K562 (cell line): ENCODE data around the gene CRKL. TPM values are rescaled to one million over a fixed set of nuclear protein-coding genes. Genes with fewer than 3 reads are reported as not detected.
A peak's percentile ranks its signal among the peaks of the same experiment; 100 is the strongest.

ENCODE experiments used
- ARID4B ChIP-seq: sonication (generic); formaldehyde crosslinking; IDR thresholded peaks from 2 replicates; pipeline ENCODE4 v1.8.0; 2022; ENCODE audit warnings: mild to moderate bottlenecking, missing genetic modification reagents
- BRCA1 ChIP-seq, 2 experiments: fragments of 450-650 bp in 1 of 2; sonication (generic) in 1 of 2; formaldehyde crosslinking in 1 of 2; IDR thresholded peaks; 2 replicates each; pipeline versions ENCODE4 v1.5.0 to v1.6.1; 2017 to 2020; ENCODE audit warnings: mild to moderate bottlenecking in 1 of 2, missing genetic modification reagents in 1 of 2
- LARP7 ChIP-seq: fragments of 450-650 bp; IDR thresholded peaks from 2 replicates; pipeline ENCODE4 v1.6.1; 2016
- MBD2 ChIP-seq: sonication (generic); IDR thresholded peaks from 2 replicates; pipeline ENCODE4 v1.6.1; 2016; ENCODE audit warnings: low read depth, borderline replicate concordance
- NBN ChIP-seq: fragments of 450-650 bp; IDR thresholded peaks from 2 replicates; pipeline ENCODE4 v1.6.1; 2016; ENCODE audit warnings: low read depth, mild to moderate bottlenecking
- NR0B1 ChIP-seq: fragments of 450-650 bp; IDR thresholded peaks from one replicate; pipeline ENCODE4 v1.6.1; 2018; ENCODE audit warnings: mild to moderate bottlenecking, moderate library complexity; ENCODE audit not compliant: partially characterized antibody
- NRF1 ChIP-seq, 2 experiments: fragments of 450-650 bp; IDR thresholded peaks in 1 of 2; conservative IDR thresholded peaks in 1 of 2; 2 replicates each; pipeline ENCODE4 v1.6.1; 2014; ENCODE audit warnings: mild to moderate bottlenecking in 2 of 2
- POLR2A ChIP-seq: fragments of 450-650 bp; conservative IDR thresholded peaks from 2 replicates; pipeline ENCODE4 v1.6.1; 2016
- RAD51 ChIP-seq: fragments of 450-650 bp; IDR thresholded peaks from 2 replicates; pipeline ENCODE4 v1.7.1; 2016; ENCODE audit warnings: low read depth, mild to moderate bottlenecking, borderline replicate concordance
- ZNF134 ChIP-seq: fragments of 250-450 bp; sonication (Bioruptor Pico); conservative IDR thresholded peaks from 2 replicates; pipeline ENCODE4 v1.4.0; 2020
- ZNF23 ChIP-seq: fragments of 250-450 bp; sonication (Bioruptor Pico); IDR thresholded peaks from 2 replicates; pipeline ENCODE4 v1.4.0; 2020; ENCODE audit warnings: mild to moderate bottlenecking
- ZNF274 ChIP-seq: IDR thresholded peaks from 2 replicates; pipeline ENCODE4 v1.6.1; 2011; ENCODE audit warnings: low read depth, mild to moderate bottlenecking, low read length, moderate library complexity, borderline replicate concordance
- ZSCAN29 ChIP-seq: fragments of 450-650 bp; IDR thresholded peaks from 2 replicates; pipeline ENCODE4 v1.6.1; 2017
- polyA plus RNA-seq, 8 experiments: library from polyadenylated mRNA; depleted of rRNA in 4 of 8; stranded (reverse) in 5 of 8; unstranded in 3 of 8; fragments of >200 nt; fragmentation: Nextera tagmentation in 2 of 8; fragmentation: Illumina TruSeq in 1 of 8; extraction: Ambion mirVana in 2 of 8; extraction: Trizol in 1 of 8; gene quantifications; 2 replicates each; pipeline versions ENCODE4 v1.2.1 to v1.2.3, GENCODE V29; 2011 to 2014; ENCODE audit warnings: inconsistent platforms in 1 of 8, missing spikeins in 1 of 8
- total RNA-seq, 7 experiments: library from RNA; depleted of rRNA in 6 of 7; stranded (reverse); fragments of >200 nt in 6 of 7; fragmentation: Illumina TruSeq in 2 of 7; extraction: Trizol in 2 of 7; gene quantifications; 2 replicates each; pipeline versions ENCODE4 v1.2.1 to v1.2.3, GENCODE V29; 2011 to 2021; ENCODE audit warnings: low replicate concordance in 1 of 7
- TF ChIP-seq, protein P1 (sequence below): sonication (generic); formaldehyde crosslinking; IDR thresholded peaks from 2 replicates; pipeline ENCODE4 v1.8.0; 2023; ENCODE audit warnings: missing genetic modification reagents, mild to moderate bottlenecking, borderline replicate concordance

The CRKL gene
- total and polyA plus RNA-seq, 9 of the 15 experiments (the other 6 are each of a cell fraction or from before 2014, with no cell fraction given) = 100 to 263 (median 124) TPM

DNA sequence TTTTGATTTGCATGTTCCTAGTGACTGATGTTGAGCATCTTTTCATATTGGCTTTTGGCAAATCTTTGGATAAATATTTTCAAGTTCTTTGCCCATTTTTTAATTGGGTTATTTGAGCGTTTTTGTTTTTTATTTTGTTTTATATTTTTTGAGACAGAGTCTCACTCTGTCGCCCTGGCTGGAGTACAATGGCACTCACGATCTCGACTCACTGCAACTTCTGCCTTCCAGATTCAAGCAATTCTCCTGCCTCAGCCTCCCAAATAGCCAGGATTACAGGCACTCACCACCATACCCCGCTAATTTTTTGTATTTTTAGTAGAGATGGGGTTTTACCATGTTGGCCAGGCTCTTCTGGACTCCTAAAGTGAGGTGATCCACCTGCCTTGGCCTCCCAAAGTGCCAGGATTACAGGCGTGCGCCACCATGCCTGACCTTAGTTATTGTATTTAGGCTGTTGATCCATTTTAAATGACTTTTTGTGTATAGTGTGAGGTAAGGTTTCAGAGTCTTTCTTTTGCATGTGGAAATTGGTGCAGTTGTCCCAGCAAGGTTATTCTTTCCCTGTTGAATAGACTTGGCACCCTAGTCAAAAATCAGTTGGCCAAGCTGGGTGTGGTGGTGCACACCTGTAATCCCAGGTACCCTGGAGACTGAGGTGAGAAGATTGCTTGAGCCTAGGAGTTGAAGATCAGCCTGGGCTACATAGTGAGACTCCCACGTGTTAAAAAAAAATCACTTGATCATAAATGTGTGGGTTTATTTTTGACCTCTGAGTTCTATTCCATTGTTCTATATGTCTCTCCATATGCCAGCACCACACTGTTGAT lies 26.1 kb downstream of the CRKL start (continued):
- TF ChIP-seq, protein P1, sequence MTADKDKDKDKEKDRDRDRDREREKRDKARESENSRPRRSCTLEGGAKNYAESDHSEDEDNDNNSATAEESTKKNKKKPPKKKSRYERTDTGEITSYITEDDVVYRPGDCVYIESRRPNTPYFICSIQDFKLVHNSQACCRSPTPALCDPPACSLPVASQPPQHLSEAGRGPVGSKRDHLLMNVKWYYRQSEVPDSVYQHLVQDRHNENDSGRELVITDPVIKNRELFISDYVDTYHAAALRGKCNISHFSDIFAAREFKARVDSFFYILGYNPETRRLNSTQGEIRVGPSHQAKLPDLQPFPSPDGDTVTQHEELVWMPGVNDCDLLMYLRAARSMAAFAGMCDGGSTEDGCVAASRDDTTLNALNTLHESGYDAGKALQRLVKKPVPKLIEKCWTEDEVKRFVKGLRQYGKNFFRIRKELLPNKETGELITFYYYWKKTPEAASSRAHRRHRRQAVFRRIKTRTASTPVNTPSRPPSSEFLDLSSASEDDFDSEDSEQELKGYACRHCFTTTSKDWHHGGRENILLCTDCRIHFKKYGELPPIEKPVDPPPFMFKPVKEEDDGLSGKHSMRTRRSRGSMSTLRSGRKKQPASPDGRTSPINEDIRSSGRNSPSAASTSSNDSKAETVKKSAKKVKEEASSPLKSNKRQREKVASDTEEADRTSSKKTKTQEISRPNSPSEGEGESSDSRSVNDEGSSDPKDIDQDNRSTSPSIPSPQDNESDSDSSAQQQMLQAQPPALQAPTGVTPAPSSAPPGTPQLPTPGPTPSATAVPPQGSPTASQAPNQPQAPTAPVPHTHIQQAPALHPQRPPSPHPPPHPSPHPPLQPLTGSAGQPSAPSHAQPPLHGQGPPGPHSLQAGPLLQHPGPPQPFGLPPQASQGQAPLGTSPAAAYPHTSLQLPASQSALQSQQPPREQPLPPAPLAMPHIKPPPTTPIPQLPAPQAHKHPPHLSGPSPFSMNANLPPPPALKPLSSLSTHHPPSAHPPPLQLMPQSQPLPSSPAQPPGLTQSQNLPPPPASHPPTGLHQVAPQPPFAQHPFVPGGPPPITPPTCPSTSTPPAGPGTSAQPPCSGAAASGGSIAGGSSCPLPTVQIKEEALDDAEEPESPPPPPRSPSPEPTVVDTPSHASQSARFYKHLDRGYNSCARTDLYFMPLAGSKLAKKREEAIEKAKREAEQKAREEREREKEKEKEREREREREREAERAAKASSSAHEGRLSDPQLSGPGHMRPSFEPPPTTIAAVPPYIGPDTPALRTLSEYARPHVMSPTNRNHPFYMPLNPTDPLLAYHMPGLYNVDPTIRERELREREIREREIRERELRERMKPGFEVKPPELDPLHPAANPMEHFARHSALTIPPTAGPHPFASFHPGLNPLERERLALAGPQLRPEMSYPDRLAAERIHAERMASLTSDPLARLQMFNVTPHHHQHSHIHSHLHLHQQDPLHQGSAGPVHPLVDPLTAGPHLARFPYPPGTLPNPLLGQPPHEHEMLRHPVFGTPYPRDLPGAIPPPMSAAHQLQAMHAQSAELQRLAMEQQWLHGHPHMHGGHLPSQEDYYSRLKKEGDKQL = peak; percentile 68; the same call in 1 of the 2 replicates
- no peak for TF ChIP-seq POLR2A
- no peak for TF ChIP-seq RAD51
- TF ChIP-seq LARP7 = peak; percentile 45; the same call in 1 of the 2 replicates
- no peak for TF ChIP-seq ZNF23 (CRISPR knock-in tag)
- no peak for TF ChIP-seq NR0B1
- TF ChIP-seq NBN = peak; percentile 30; the same call in 1 of the 2 replicates
- no peak for TF ChIP-seq MBD2
- no peak for TF ChIP-seq ZNF134 (CRISPR knock-in tag)
- TF ChIP-seq ZSCAN29 = no peak
- TF ChIP-seq ZNF274 = no peak
- TF ChIP-seq NRF1 (conservative IDR thresholded peaks at IDR 0.05 in 1 of 2, IDR thresholded peaks at IDR 0.05 in 1 of 2) = no peak
- no peak for TF ChIP-seq BRCA1 (IDR thresholded peaks at IDR 0.05)
- peak; percentile 82; the same call in 1 of the 2 replicates for TF ChIP-seq BRCA1 (CRISPR knock-in tag; IDR thresholded peaks at IDR 0.05)
- TF ChIP-seq ARID4B = no peak
